NCI-H2171 (cell line): ENCODE measurements around the gene RALB.
"Not testable (repeated sequence)": the region's sequence is repeated elsewhere in the genome, so short reads cannot be mapped to it uniquely, and the experiment has no call there.

Experiments used
- DNase-seq: peaks from one replicate; lab custom pipeline; 2025; lab: John Stamatoyannopoulos, UW

The RALB gene

DNA sequence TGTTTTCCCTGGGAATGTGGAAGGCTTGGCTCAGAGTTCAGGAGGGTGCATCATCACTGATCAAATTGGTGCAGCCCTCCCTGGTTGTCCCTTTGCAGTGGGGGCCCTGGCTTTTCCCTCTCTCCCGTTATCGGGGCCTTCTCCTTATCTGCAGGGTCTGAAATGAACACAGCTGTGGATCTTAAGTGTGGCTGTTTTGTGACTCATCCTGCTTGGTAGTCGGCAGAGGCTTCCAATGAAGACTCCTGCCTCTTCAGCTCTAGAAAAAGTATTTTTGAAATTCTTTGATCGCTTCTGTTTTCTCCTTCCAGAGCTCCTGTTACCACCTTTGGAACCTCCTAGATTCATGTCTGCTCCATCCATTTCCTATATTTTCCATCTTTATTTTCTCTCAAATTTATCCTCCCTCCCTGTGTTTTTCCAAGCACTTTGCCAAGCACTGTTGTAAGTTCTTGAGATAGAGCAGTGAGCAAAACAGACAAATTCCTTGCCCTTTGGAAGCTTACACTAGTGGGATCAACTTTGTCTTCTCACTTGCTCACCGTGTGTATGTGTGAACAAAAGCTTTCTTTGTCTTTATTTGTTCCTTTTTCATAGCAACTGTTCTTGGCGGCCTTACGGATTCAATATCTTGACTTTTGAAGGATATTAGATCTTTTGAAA lies 45.7 kb downstream of the RALB start:
- DNase-seq, result no peak

DNA sequence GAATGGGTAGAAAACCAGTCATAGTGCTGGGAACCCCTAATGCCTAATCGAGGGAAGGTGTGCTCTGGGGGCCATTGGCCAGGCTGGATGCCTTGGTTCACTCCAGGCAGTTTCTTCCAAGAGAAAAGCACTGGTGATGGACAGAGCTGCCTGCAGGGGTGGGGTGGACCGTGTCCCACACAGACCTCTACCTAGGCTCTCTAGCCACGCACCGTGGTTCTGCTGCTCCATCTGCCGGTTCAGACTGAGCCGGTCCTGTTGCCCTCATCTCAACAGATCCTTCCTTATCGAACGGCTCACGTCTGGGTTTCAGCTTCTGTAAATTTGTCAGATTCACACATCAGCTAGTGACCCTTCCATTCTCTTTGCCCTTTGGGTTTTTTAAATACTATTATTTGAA lies 46.4 kb downstream of the RALB start:
- DNase-seq, result no peak

DNA sequence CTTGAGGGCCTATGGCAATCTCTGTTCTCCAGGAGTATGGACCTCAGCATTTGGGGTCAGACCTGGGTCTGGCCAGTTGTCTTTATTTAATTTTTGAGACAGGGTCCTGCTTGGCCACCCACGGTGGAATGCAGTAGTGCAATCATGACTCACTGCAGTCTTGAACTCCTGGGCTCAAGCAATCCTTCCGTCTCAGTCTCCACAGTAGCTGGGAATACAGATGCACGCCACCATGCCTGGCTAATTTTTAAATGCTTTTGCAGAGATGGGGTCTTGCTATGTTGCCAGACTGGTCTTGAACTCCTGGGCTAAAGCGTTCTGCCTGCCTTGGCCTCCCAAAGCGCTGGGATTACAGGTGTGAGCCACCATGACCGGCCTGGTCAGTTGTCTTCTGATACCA lies 46.9 kb downstream of the RALB start:
- DNase-seq, result no peak

DNA sequence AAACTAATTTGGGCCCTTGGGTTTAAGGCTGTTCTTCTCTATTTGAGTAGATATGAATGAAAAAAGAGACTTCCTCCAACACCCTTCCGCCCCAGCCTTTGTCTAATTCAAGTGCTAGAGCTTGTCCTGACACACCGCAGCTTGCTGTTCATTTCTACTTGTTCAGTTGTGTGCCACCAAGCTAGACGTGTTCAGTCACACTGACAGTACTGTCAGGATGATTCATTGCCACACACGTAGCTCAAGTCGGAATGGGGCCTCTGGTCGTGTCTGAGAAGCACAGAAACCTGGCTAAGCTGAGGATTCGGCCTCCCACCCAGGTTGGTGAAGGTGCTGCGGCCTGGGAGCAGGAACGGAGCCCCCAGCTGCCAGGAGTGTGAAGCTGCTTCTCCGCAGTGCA lies 47.7 kb downstream of the RALB start:
- DNase-seq, result no peak

DNA sequence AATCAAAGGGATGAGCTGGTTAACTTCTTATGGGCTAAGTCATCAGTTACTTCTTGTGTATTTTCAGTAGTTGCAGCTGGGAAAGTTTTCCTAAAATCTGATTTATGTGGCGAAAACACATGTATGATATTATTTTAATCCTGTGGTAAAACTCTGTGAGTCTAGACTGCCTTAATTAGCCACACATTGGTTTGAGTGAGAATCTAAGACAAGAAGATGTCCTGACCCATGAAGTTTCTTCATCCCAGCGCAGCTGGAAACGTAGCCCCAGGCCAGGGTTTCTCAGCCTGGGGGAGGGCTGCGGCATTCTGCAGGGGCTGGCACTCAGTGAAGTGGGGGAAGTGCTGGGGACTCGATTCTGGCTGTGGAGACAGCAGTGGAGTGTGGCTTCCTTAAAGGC lies 48.6 kb downstream of the RALB start:
- DNase-seq, result no peak

DNA sequence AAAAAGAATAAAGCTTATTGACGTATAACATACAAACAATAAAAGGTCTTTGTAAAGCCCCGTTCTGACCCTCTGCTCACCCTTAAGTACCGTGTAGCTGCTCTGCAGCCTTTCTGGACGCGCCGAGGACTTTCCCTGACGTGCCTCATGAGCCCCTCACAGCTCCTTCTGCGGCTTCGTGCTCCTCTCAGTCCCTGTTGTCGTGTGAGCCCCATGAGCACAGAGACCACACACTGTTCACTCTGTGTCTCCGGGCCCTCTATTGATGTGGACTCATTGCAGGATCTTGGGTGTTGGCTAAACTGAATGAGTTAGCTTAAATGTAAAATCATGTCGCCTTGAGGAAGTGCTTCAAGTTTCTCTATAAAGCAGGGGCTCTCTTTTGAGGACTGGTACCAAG lies 49.6 kb downstream of the RALB start:
- DNase-seq, result no peak

DNA sequence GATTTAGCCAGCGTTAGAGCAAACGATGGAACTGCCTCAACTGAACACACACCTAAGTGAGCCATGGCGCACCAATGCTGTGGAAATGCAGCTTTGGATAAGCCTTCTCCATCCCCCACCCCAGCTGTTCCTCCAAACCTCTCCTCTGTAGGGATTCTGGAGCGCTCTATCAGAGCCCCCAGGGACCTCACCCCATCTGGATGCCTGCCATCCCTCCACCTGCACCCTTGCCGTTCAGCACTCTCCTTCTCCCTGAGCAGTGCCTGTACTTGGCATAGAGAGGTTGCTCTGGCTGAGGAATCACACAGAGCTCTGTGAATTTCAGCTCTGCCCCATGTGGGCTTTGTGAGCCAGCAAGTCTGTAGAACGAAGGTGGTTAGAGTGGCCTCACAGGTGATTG lies 50.5 kb downstream of the RALB start:
- DNase-seq, result peak; percentile 85

DNA sequence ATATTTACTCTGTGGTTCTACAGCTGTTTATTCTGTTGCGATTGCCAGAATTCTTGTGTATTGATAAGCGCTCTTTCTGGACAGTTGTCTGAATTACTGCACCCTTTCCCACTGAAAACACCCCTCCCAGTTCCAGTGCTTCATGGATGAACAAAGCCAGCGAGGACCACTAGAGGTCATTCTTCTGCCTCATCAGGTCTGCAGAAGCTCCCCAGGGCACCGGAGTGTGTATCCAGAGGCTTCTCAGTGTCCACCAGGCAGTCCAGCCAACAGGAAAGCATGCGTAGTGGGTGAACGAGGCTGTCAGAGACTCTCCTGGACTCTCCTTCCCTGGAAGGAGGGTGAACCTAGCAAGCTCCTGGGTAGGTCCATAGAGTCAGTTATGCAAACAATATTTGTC lies 52.6 kb downstream of the RALB start:
- DNase-seq, result no peak

DNA sequence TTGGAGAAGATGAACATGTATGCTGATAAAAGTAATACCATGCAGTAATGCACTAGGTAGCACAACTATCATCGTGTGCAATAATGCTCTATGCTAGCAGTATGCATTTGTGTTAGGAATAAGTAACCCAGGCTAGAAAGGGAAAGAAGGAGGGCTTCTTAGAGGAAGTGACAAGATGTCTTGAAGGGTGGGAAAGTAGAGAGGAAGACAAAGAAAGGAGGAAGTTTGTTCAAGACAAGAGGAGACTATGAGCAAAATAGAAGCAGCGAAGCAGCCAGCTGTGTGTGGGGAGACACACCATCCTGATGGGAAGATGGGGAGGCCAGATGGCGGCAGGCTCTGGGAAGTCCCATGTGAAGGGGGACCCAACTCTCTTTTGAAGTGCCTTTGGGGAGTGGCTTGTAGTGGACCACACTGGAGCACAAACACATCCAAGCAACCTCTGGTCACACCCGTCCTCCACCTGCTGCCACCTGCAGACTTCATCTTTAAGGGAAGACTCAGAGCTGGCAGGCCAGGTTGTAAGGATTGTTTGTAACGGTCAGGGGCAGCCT lies 53.4 kb downstream of the RALB start:
- no peak for DNase-seq

DNA sequence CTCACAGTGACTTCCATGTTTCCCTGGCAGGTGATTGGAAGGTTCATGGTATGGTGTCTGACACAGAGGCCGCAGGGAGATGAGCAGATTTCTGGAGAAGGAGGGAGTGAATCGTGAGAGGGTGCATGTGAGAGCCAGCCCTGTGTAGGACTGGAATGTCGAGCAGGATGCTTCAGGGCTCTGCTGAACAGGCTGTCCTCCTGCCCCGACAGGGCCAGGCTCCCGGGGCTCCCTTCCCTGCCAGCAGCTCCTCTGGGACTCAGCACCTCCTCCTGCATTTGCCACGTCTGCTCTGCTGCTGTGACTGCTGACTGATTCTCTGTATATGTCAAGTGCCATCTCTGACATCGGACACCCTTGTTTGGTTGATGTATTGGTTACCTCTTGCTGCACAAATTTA lies 54.8 kb downstream of the RALB start:
- peak; percentile 46 for DNase-seq

DNA sequence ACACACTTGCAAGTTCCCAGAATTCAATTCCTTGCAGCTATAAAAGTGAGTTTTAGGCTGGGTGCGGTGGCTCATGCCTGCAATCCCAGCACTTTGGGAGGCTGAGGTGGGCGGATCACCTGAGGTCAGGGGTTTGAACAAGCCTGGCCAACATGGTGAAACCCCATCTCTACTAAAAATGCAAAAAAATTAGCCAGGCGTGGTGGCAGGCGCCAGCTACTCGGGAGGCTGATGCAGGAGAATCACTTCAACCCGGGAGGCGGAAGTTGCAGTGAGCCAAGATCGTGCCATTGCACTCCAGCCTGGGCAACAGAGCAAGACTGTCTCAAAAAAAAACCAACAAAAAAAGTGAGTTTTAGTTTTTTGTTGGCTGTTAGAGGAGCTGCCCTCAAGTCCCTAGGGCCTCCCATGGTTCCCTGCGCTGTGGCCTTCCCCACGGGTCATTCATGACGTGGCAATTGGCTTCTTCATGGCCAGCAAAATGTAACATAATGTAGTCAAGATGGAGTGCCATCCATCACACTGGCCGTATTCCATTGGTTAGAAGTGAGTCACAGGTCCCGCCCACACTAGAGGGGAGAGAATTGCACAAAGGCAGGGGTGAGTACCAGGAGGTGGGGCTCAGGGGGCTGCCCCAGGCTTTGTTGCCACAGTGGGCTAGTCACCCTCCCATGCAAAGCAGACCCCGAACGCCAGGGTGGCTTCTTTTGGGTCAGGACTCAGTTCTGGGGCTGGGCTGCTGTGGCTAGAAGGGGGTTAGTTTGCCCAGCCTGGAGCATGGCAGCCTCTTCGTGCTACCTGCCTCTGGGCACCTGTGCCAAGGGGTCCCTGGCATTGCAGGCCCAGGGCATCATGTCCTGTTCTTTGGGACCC lies 55.6 kb downstream of the RALB start:
- DNase-seq, result no peak

DNA sequence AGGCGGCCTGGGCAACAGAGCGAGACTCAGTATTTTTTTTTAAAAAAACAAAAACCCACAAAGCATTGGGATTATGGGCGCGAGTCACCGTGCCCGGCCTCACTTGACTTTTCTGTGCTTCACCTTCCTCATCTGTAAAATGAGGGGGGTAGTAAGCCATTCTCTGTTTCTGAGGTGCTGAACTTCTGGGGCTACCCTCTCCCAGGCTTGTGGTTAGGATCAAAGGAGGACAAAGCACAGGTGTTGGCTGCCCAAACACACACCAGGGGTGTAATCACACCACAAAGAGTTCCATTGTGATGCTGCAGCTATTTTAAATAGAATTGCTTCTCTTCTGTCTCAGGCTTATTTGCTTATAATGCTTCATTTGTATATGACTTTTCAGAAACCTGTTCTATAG lies 57.5 kb downstream of the RALB start:
- no peak for DNase-seq

DNA sequence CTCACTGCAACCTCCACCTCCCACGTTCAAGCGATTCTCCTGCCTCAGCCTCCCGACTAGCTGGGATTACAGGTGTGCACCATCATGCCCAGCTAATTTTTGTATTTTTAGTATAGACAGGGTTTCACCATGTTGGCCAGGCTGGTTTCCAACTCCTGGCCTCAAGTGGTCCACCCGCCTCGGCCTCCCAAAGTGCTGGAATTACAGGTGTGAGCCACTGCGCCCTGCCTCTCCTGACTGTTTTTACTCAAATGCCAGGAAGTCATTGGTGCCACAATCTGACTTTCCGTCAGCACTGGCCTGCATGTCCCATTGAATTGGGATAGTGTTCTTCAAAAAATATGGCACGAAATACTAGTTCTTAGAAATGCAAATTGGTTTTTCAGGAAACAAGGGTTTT lies 58.2 kb downstream of the RALB start:
- not testable (repeated sequence) for DNase-seq

DNA sequence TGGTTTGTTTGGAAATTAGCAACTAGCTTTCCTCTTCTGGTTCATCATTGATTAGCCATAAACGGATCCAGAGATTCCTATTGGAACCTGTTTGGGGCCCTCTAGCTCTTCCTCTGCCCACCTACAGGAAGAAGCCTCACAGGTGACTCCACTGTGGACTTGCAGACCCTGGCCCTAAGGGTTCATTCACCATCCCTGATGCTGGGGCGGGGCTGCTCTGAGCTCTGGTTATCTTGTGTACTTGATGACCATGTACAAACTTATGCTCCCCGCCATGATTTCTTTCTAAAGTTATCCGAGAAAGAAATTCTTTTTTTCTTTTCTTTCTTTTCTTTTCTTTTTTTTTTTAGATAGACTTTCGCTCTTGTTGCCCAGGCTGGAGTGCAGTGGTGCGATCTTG lies 59.4 kb downstream of the RALB start:
- DNase-seq, result no peak

DNA sequence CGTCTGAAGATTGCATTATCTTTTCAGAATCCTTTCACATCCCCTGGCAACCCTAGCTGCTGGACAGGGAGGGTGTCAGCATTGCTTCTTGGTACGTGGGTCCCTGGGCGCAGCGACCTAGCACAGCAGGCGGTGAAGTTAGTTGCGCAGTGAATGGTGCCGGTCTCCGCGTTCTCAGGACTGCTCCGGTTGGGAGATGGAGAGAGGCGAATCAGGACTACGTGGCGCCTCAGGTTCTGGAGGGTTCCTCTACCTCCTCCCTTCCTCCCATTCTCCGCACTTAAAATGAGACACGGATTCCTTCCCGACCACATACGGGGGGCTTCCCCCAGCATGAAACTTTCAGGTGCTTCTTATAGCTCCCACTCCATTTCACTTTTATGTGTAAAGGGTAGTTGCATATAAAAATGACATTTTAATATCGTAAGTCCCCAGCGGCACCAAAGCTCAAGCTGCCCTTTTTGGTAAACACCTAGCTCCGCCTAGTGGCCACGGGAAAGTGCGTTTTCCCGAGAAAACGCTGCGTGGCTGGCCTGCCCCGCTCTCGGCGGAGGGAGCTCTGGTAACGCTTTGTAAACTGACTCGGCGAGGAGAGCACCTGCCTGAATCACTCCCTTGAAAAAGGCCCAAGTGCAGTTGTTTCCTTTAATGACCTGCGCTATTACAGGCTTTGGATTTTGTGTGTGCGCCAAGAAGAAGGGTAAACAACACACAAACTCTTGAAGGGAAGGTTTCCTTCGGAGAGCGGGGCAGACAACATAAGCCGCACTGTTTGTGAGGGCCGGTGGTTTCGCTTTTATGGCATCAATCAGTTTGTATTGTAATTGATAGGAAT lies 60.4 kb downstream of the RALB start:
- DNase-seq, result peak; percentile 70

DNA sequence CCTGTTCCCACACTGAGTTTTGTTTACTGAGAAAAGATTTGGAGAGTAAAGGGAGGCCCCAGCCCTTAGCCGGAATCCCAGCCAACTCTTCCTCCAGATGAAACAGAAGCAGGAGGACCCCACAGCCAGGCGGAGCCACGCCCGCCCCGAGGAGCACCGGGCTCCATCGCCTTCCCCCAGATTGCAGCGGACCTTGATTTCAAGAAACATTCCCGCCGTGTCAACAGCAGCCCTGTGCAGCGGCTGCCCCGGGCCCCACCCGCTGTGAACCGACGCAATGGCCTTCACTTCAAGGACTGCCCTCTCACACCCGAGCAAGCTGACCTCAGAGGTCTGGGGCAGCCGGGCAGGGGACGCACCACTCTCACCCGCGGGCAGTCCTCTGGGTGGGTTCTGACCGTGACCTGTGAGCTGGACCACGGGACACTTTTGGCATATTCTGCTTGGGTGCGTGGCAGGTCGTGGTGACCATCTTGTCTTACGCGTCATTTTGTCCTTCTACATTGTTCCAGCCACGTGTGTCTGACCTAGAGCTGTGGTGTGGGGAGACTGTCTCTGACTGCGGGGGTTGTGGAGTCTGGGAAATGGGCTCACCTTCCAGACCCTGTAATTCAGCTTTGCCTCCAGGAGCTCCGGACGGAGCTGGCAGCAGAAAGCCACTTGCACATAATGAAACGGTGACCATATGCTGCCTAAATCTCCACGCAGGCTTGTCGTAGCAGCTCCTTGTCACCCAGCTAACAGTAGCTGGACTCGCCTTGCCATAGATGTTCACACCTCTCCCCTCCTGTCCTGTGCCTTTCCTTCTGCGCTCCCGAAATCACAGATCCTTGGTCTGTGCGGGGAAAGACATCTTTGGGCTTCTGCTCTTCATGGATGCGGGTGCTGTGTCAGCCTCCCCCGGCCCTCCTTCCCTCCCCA lies 61.3 kb downstream of the RALB start:
- DNase-seq, result no peak

DNA sequence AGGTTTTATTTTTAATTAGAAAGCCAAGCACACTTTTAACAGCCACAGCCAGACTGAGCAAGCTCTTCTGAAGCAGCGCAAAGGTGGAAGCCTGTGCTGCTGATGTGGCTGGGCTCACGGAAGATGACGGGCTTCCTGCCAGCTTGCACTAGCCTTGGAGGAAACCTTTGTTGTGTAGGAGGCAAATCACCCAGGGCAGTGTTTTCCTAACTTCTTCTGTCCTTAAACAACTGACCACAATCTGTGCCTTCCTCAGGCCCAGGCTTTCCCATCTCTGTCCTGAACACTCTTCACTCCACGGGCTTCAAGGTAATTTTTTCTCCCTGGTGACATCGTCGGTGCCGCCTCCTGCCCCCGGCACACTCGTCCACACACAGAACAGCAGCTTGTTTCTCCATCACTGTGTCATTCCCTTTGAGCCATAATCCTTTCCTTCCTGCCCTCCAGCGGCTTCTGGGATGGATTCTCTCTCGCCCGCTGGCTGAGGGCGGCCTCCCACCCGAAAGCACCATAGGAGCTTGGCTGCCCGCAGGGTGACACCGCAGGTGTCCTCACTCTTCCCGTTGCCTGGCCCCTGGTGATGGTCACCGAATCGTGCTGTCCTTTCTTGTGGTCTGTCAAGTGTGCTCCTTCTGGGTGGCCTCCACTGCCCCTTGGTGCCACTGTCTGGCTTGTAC lies 62.2 kb downstream of the RALB start:
- DNase-seq, result no peak

DNA sequence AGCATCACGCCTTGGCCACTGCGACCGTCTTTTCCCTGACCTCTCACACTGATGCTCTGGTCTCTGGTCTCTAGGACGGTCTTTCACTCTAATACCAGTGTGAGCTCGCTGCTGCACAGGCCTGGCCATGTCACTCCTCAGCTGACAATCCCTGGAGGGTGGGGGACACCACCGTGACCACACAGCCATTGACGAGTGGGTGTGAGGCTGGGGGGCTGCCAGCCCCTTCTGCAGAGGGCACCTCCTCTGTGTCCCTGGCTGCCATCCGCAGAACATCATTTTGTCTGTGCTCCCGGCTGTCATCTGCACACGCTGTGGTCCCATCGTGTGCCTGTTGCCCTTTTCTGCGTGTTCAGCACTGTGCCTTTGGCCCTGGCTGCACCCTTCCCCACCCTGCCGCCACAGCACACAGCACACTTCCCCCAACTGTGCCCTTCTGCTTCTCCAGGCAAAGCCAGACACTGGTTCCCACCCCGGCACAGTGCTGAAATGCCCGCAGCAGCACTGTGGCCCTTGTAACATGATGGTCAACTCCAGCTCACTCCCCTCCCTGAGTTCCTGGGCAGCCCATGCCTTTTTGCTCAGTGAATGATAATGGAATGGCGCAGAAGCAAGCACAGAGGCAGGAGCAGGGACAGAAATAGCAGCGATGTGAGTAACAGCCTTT lies 62.8 kb downstream of the RALB start:
- no peak for DNase-seq

DNA sequence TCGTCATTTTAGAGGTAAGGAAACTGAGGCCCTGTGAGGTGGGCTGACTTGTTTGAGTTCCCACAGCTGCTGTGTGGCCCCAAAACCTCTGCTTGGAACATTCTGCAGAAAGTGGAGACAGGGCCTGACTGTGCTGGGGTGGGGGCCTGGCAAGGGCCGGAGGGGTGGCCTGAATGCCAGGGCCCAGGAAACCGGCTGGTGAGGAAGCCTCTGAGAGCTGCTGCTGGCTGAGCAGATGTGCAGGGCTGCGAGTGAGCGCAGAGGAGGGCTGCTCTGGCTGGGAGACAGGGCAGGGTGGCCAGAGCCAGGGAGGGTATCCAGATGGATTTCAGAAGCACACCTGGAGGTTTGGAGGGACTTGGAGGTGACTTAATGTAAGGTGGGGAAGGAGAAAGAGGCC lies 63.4 kb downstream of the RALB start:
- no peak for DNase-seq

DNA sequence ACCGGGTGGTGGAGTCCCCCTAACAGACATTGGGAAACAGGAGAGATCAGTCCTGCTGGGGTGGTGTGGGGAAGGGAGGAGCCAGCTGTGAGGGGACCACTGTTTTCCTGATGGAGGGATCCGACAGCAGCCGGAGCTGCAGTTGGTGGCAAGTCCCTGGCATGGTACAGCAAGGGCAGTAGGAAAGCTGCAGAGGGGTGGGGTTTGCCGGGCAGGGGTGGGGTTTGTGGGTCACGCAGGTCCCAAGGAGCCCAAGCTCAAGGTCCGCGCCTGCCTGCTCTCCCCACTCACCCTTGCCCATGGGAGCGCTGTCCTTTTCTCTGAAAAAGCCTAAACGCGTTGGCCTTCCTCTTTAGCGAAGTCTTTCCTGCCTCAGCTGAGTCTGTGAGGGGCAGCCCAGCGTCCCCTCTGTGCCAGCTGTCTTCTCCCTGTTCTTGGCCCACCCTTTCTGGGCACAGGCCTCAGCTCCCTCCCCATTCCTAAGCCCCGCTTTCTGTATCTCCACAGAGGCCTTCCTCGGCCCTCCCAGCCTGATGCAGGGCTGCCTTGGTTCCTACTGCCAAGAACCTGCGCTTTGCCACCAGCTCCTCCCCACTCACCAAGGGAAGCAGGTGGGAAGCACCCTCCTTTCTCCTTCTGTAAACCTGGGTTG lies 64.0 kb downstream of the RALB start:
- peak; percentile 72 for DNase-seq
